Epithelial cell of esophagus (primary cell): Measurements from ENCODE around the gene DCUN1D5.

Experiments
- DNase-seq: peaks from one replicate; pipeline ENCODE4 v3.0.0; 2010; ENCODE audit warnings: low read depth
- H3K4me3 ChIP-seq: 2 replicates; pipeline ENCODE4 v1.5.1; 2011; ENCODE audit warnings: mild to moderate bottlenecking, low read length, control low read depth
- TF ChIP-seq, protein P1 (sequence below): IDR thresholded peaks from 2 replicates; pipeline ENCODE4 v1.5.1; 2011; ENCODE audit warnings: low read depth, mild to moderate bottlenecking, low read length, control low read depth, inconsistent platforms; ENCODE audit not compliant: insufficient read depth; ENCODE audit errors: missing control alignments

The DCUN1D5 gene

GRCh38 chr11:103079833-103080232 lies 12.1 kb downstream of the DCUN1D5 start:
- DNase-seq: peak; percentile 36
- TF ChIP-seq, protein P1, sequence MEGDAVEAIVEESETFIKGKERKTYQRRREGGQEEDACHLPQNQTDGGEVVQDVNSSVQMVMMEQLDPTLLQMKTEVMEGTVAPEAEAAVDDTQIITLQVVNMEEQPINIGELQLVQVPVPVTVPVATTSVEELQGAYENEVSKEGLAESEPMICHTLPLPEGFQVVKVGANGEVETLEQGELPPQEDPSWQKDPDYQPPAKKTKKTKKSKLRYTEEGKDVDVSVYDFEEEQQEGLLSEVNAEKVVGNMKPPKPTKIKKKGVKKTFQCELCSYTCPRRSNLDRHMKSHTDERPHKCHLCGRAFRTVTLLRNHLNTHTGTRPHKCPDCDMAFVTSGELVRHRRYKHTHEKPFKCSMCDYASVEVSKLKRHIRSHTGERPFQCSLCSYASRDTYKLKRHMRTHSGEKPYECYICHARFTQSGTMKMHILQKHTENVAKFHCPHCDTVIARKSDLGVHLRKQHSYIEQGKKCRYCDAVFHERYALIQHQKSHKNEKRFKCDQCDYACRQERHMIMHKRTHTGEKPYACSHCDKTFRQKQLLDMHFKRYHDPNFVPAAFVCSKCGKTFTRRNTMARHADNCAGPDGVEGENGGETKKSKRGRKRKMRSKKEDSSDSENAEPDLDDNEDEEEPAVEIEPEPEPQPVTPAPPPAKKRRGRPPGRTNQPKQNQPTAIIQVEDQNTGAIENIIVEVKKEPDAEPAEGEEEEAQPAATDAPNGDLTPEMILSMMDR: no peak
- H3K4me3 ChIP-seq: no peak overlapping the region

DNA sequence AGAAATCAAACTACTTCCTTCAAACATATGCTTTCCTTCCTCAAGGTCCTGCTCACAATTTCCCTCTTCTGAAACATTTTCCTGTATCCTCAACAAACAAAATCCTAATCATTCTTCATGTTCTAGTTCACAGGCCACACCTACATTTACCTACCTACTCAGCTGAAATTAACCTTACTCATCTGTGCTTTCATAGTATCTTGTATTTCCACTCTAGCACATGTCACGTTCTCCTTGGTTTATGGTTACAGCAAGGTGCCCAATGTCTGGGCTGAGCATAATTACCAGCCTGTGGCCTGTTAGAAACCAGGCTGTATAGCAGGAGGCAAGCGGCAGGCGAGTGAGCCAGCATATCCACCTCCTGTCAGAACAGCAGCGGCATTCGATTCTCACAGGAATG lies 13.2 kb downstream of the DCUN1D5 start:
- peak; percentile 65 for DNase-seq
- TF ChIP-seq, protein P1: no peak
- H3K4me3 ChIP-seq: no peak overlapping the region

- no peak overlapping the region for H3K4me3 ChIP-seq
- TF ChIP-seq, protein P1: no peak
- no peak for DNase-seq
Measured at GRCh38 chr11:103077554-103077953, 14.4 kb downstream of the DCUN1D5 start.

- no peak overlapping the region for H3K4me3 ChIP-seq
- no peak for DNase-seq
Measured at GRCh38 chr11:103076361-103076760, 15.6 kb downstream of the DCUN1D5 start.

GRCh38 chr11:103071008-103071407 lies 21.0 kb downstream of the DCUN1D5 start:
- no peak for DNase-seq
- TF ChIP-seq, protein P1: no peak
- no peak overlapping the region for H3K4me3 ChIP-seq

More at GRCh38 chr11:103076361-103076760, 15.6 kb downstream of the DCUN1D5 start:
- TF ChIP-seq, protein P1: no peak

- DNase-seq: no peak
- TF ChIP-seq, protein P1: no peak
- no peak overlapping the region for H3K4me3 ChIP-seq
Measured at GRCh38 chr11:103070142-103070541, 21.8 kb downstream of the DCUN1D5 start.

GRCh38 chr11:103069367-103069766 lies 22.6 kb downstream of the DCUN1D5 start:
- no peak overlapping the region for H3K4me3 ChIP-seq
- DNase-seq: no peak
- TF ChIP-seq, protein P1: no peak
